ENCODE data around the gene WWP2.
"Not testable (repeated sequence)": the region's sequence is repeated elsewhere in the genome, so short reads cannot be mapped to it uniquely, and the experiment has no call there.

- not testable (repeated sequence) for TF ChIP-seq POLR2A, CTCF (IDR thresholded peaks at IDR 0.05)
Measured at GRCh38 chr16:69757375-69757774, 4.8 kb upstream of the WWP2 start.
